IMR-90 (cell line): ENCODE measurements around the gene TMEM14C. TPM values are rescaled to one million over a fixed set of nuclear protein-coding genes. Genes with fewer than 3 reads are reported as not detected.

Experiments
- ATAC-seq: fragments of 200-7000 bp; cut with Tn5 transposase; 2 replicates; pipeline ENCODE4 v1.9.1; 2020; ENCODE audit warnings: low read depth, mild to moderate bottlenecking, moderate library complexity
- BruUV-seq: library from RNA; stranded (reverse); fragments of 400-500 nt; replicated peaks from 2 replicates; lab custom pipeline; 2021; lab: Mats Ljungman, UMichigan
- CTCF ChIA-PET: fragments of 300-600 bp; formaldehyde crosslinking; extraction: SDS; loops from one replicate; lab custom pipeline; 2021; ENCODE audit warnings: antibody characterized with exemption; lab: Yijun Ruan, JAX
- POLR2A ChIA-PET: fragments of 300-600 bp; sonication (Branson Sonifier 250); formaldehyde crosslinking; loops from one replicate; lab custom pipeline; 2022; ENCODE audit warnings: antibody characterized with exemption; ENCODE audit not compliant: unreplicated experiment; lab: Charles Lee
- DNase-seq: peaks from one replicate; pipeline ENCODE4 v3.0.0; 2013
- H2AFZ ChIP-seq: replicated peaks from 2 replicates; pipeline ENCODE3; 2013; ENCODE audit warnings: low read length, mild to moderate bottlenecking; ENCODE audit not compliant: poor library complexity
- H2AK5ac ChIP-seq: 2 replicates; pipeline ENCODE4 v1.6.1; 2013; ENCODE audit warnings: low read depth, low read length, inconsistent platforms
- H2AK9ac ChIP-seq: replicated peaks from 2 replicates; pipeline ENCODE3; 2013; ENCODE audit warnings: mild to moderate bottlenecking, low read depth, low read length, moderate library complexity; ENCODE audit not compliant: poor library complexity
- H2BK120ac ChIP-seq: 2 replicates; pipeline ENCODE4 v1.6.1; 2013; ENCODE audit warnings: low read depth, low read length, inconsistent platforms
- H2BK15ac ChIP-seq: 3 replicates; pipeline ENCODE4 v1.6.1; 2013; ENCODE audit warnings: low read depth, low read length, inconsistent platforms
- H2BK20ac ChIP-seq: 2 replicates; pipeline ENCODE4 v1.6.1; 2013; ENCODE audit warnings: low read depth, mild to moderate bottlenecking, inconsistent platforms, low read length, moderate library complexity
- H2BK5ac ChIP-seq: 2 replicates; pipeline ENCODE4 v1.6.1; 2013; ENCODE audit warnings: mild to moderate bottlenecking, low read depth, low read length, inconsistent platforms; ENCODE audit not compliant: poor library complexity, severe bottlenecking
- H3K14ac ChIP-seq: replicated peaks from 2 replicates; pipeline ENCODE4 v1.6.1; 2013; ENCODE audit warnings: low read depth, low read length, inconsistent platforms
- H3K18ac ChIP-seq: 2 replicates; pipeline ENCODE4 v1.6.1; 2013; ENCODE audit warnings: low read depth, low read length, control low read depth
- H3K23ac ChIP-seq: 2 replicates; pipeline ENCODE4 v1.6.1; 2013; ENCODE audit warnings: low read depth, low read length, inconsistent platforms
- H3K27ac ChIP-seq: 2 replicates; pipeline ENCODE4 v1.5.1; 2013; ENCODE audit warnings: mild to moderate bottlenecking, control low read depth, low read length; ENCODE audit not compliant: insufficient read depth
- H3K27me3 ChIP-seq: 2 replicates; pipeline ENCODE4 v1.6.1; 2013; ENCODE audit warnings: low read length; ENCODE audit not compliant: control insufficient read depth, insufficient read depth
- H3K36me3 ChIP-seq: 2 replicates; pipeline ENCODE4 v1.6.1; 2013; ENCODE audit warnings: low read length, mixed read lengths; ENCODE audit not compliant: control insufficient read depth, insufficient read depth
- H3K4ac ChIP-seq: 2 replicates; pipeline ENCODE4 v1.6.1; 2013; ENCODE audit warnings: low read depth, low read length, inconsistent platforms
- H3K4me1 ChIP-seq: 2 replicates; pipeline ENCODE4 v1.6.1; 2013; ENCODE audit warnings: low read length, mixed read lengths; ENCODE audit not compliant: control insufficient read depth, insufficient read depth
- H3K4me2 ChIP-seq: 2 replicates; pipeline ENCODE4 v1.6.1; 2013; ENCODE audit warnings: low read depth, mild to moderate bottlenecking, control low read depth, low read length, moderate library complexity
- H3K4me3 ChIP-seq: 2 replicates; pipeline ENCODE4 v1.5.1; 2013; ENCODE audit warnings: low read depth, mild to moderate bottlenecking, control low read depth, low read length, moderate library complexity; ENCODE audit not compliant: insufficient read depth
- H3K56ac ChIP-seq: 2 replicates; pipeline ENCODE4 v1.6.1; 2013; ENCODE audit warnings: low read length, inconsistent platforms; ENCODE audit not compliant: insufficient read depth; ENCODE audit errors: extremely low read depth
- H3K79me1 ChIP-seq, 2 experiments: 2 replicates each; pipeline ENCODE4 v1.6.1; 2013; ENCODE audit warnings: low read length in 2 of 2, inconsistent platforms in 1 of 2, low read depth in 1 of 2
- H3K9ac ChIP-seq: 2 replicates; pipeline ENCODE4 v1.6.1; 2013; ENCODE audit warnings: low read depth, low read length, control low read depth
- H3K9me1 ChIP-seq: 2 replicates; pipeline ENCODE4 v1.6.1; 2013; ENCODE audit warnings: low read length, inconsistent platforms; ENCODE audit not compliant: insufficient read depth
- H3K9me3 ChIP-seq: 2 replicates; pipeline ENCODE4 v1.6.1; 2013; ENCODE audit warnings: low read length; ENCODE audit not compliant: control insufficient read depth, insufficient read depth
- H4K20me1 ChIP-seq: 2 replicates; pipeline ENCODE4 v1.6.1; 2013; ENCODE audit warnings: low read length, inconsistent platforms; ENCODE audit not compliant: insufficient read depth
- H4K5ac ChIP-seq: 2 replicates; pipeline ENCODE4 v1.6.1; 2013; ENCODE audit warnings: mild to moderate bottlenecking, low read depth, low read length, control low read depth
- H4K8ac ChIP-seq, 2 experiments: 2 replicates each; pipeline ENCODE4 v1.6.1; 2013; ENCODE audit warnings: low read depth in 2 of 2, low read length in 2 of 2, control low read depth in 1 of 2, inconsistent platforms in 1 of 2
- H4K91ac ChIP-seq: 2 replicates; pipeline ENCODE4 v1.6.1; 2013; ENCODE audit warnings: low read depth, low read length, inconsistent platforms; ENCODE audit not compliant: insufficient read depth
- CHD1 ChIP-seq: IDR thresholded peaks from 2 replicates; pipeline ENCODE4 v1.6.1; 2012; ENCODE audit warnings: low read depth, low read length, improper control_type of control experiment
- MAFK ChIP-seq: IDR thresholded peaks from 2 replicates; pipeline ENCODE4 v1.6.1; 2012; ENCODE audit warnings: low read depth, low read length, improper control_type of control experiment
- MXI1 ChIP-seq: IDR thresholded peaks from 2 replicates; pipeline ENCODE4 v1.6.1; 2012; ENCODE audit warnings: low read depth, mild to moderate bottlenecking, low read length, moderate library complexity, borderline replicate concordance
- RAD21 ChIP-seq: IDR thresholded peaks from 2 replicates; pipeline ENCODE4 v1.6.1; 2012; ENCODE audit warnings: low read length, improper control_type of control experiment
- SMC3 ChIP-seq: fragments of 150-350 bp; IDR thresholded peaks from 2 replicates; pipeline ENCODE4 v1.6.1; 2016; ENCODE audit warnings: low read depth, mild to moderate bottlenecking, antibody characterized with exemption, low read length, moderate library complexity
- WGBS, 2 experiments: methylation state at CpG; one replicate each; pipeline versions ENCODE4 v1.1.5 to v1.1.7; 2013; ENCODE audit warnings: missing lambda C conversion rate in 2 of 2; ENCODE audit not compliant: insufficient read length in 1 of 2; ENCODE audit errors: extremely low coverage in 2 of 2; 5-methylcytosine and 5-hydroxymethylcytosine counted together
- dilution Hi-C: fragments of 300-500 bp; cut with HindIII; formaldehyde crosslinking; loops from one replicate; pipeline ENCODE4 v1.14.3; 2018; ENCODE audit warnings: low sequenced_read_pairs; ENCODE audit not compliant: unreplicated experiment
- in situ Hi-C: fragments of 300-500 bp; cut with MboI; formaldehyde crosslinking; loops from 3 replicates; pipeline ENCODE4 v1.14.3; 2019; ENCODE audit warnings: low sequenced_read_pairs, inconsistent platforms, mixed read lengths
- intact Hi-C: fragments of 100-400 bp; cut with micrococcal nuclease; formaldehyde crosslinking; loops from 2 replicates; pipeline ENCODE4 v1.10.0; 2022
- polyA plus RNA-seq, 3 experiments: library from polyadenylated mRNA; depleted of rRNA; stranded (reverse); fragments of >200 nt; gene quantifications; 2 replicates each; pipeline ENCODE4 v1.2.3, GENCODE V29; 2012; ENCODE audit warnings: low replicate concordance in 1 of 3
- total RNA-seq: library from RNA; depleted of rRNA; stranded (reverse); fragments of >200 nt; gene quantifications from 2 replicates; pipeline ENCODE4 v1.2.3, GENCODE V29; 2012
- TF ChIP-seq, protein P1 (sequence below): fragments of 150-350 bp; IDR thresholded peaks from 2 replicates; pipeline ENCODE4 v1.6.1; 2017; ENCODE audit warnings: mild to moderate bottlenecking, antibody characterized with exemption, low read length, low read depth

TMEM14C gene
- total and polyA plus RNA-seq, 2 of the 4 experiments (the other 2 are of a cell fraction): 129 to 175 TPM

DNA sequence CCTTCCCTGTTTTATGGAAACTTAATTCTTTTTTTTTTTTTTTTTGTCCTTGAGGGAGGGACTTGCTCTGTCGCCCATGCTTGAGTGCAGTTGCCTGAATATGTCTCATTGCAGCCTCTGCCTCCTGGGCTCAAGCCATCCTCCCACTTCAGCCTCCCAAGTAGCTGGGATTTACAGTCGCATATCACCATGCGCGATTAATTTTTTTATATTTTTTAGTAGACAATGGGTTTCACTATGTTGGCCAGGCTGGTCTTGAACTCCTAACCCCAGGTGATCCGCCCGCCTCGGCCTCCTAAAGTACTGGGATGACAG is 654 bp downstream of the TMEM14C start:
- CTCF ChIA-PET: interaction anchor here (0.9 to 1.4 kb wide), 2 partner anchors 11 to 219 kb away, joined by 3 read pairs; no protein-coding TSS in a partner anchor
- Histone ChIP-seq H3K79me1 (peaks cover 31 to 62% of the 10 kb centered on the region in 2 experiments), H3K9ac (peak overlapping the region; percentile 97), H3K4me2 (peak overlapping the region; percentile 76), H4K8ac (peak overlapping the region; percentile 83 to 86), H2BK120ac (peak overlapping the region; percentile 31; the same call in 1 of the 2 replicates), H2AK5ac (peak overlapping the region; percentile 63; the same call in 1 of the 2 replicates), H2BK15ac (no peak overlapping the region; the same call in 2 of the 3 replicates), H3K4me3 (peak overlapping the region; percentile 91), H3K56ac (peak overlapping the region; percentile 94), H3K27me3 (no peaks in the 10 kb centered on the region), H3K4me1 (peaks cover 6% of the 10 kb centered on the region), H2AK9ac (peak overlapping the region; percentile 87), H4K20me1 (peaks cover 7% of the 10 kb centered on the region; the same call in 1 of the 2 replicates), H2BK20ac (no peak overlapping the region), H2AFZ (peak overlapping the region; percentile 90), H4K91ac (peak overlapping the region; percentile 78), H3K9me3 (peaks cover 3% of the 10 kb centered on the region), H3K18ac (peak overlapping the region; percentile 77), H3K27ac (peak overlapping the region; percentile 91), H3K9me1 (peaks cover 13% of the 10 kb centered on the region), H3K14ac (peak overlapping the region; percentile 89), H3K36me3 (peaks cover 23% of the 10 kb centered on the region), H3K4ac (peak overlapping the region; percentile 81), H2BK5ac (peak overlapping the region; percentile 78), H3K23ac (peak overlapping the region; percentile 99), H4K5ac (peak overlapping the region; percentile 47)
- ATAC-seq (no peak), DNase-seq (peak; percentile 9)
- in situ Hi-C loops (no loop called here), intact Hi-C loops (loop anchor here (1.0 to 5.0 kb wide), 3 partner anchors 24 to 79 kb away; partner anchors contain the start of genes C6orf52, PAK1IP1 and TMEM14B), dilution Hi-C loops (no loop called here)
- BruUV-seq: TSS peak; percentile 82
- TF ChIP-seq SMC3: no peak
- no peak for TF ChIP-seq MAFK
- TF ChIP-seq, protein P1, sequence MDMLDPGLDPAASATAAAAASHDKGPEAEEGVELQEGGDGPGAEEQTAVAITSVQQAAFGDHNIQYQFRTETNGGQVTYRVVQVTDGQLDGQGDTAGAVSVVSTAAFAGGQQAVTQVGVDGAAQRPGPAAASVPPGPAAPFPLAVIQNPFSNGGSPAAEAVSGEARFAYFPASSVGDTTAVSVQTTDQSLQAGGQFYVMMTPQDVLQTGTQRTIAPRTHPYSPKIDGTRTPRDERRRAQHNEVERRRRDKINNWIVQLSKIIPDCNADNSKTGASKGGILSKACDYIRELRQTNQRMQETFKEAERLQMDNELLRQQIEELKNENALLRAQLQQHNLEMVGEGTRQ: no peak
- no peak for TF ChIP-seq RAD21
- TF ChIP-seq CHD1: no peak
- no peak for TF ChIP-seq MXI1
- 22% methylated on average over 3 of the region's 7 CpGs; no CpG with 5 or more reads in 1 of the 2 experiments for WGBS, 2 experiments
- POLR2A ChIA-PET: no interaction called here
